PC-3 (cell line): ENCODE measurements around the gene TPGS1.
A peak's percentile ranks its signal among the peaks of the same experiment; 100 is the strongest.

Source experiments
- EZH2phosphoT487 ChIP-seq: fragments of 300-600 bp; sonication (generic); IDR thresholded peaks from 2 replicates; pipeline ENCODE4 v1.6.1; 2018; ENCODE audit warnings: mild to moderate bottlenecking, antibody characterized with exemption, low read length, borderline replicate concordance
- TF ChIP-seq, protein P1 (sequence below): fragments of 300-600 bp; sonication (generic); conservative IDR thresholded peaks from 2 replicates; pipeline ENCODE4 v1.5.1; 2017; ENCODE audit warnings: antibody characterized with exemption, low read depth, mild to moderate bottlenecking, low read length

- TF ChIP-seq, protein P1, sequence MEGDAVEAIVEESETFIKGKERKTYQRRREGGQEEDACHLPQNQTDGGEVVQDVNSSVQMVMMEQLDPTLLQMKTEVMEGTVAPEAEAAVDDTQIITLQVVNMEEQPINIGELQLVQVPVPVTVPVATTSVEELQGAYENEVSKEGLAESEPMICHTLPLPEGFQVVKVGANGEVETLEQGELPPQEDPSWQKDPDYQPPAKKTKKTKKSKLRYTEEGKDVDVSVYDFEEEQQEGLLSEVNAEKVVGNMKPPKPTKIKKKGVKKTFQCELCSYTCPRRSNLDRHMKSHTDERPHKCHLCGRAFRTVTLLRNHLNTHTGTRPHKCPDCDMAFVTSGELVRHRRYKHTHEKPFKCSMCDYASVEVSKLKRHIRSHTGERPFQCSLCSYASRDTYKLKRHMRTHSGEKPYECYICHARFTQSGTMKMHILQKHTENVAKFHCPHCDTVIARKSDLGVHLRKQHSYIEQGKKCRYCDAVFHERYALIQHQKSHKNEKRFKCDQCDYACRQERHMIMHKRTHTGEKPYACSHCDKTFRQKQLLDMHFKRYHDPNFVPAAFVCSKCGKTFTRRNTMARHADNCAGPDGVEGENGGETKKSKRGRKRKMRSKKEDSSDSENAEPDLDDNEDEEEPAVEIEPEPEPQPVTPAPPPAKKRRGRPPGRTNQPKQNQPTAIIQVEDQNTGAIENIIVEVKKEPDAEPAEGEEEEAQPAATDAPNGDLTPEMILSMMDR, result peak; percentile 93
- no peak for TF ChIP-seq EZH2phosphoT487
Measured at GRCh38 chr19:510606-511100, 3.4 kb downstream of the TPGS1 start.
